PC-3 (cell line): ENCODE results near the gene KLF16. TPM values are rescaled to one million over a fixed set of nuclear protein-coding genes. Genes with fewer than 3 reads are reported as not detected.
"Not testable (repeated sequence)": the region's sequence is repeated elsewhere in the genome, so short reads cannot be mapped to it uniquely, and the experiment has no call there.

ENCODE experiments used
- ATAC-seq: fragments of 200-7000 bp; cut with Tn5 transposase; 2 replicates; pipeline ENCODE4 v1.9.1; 2020; ENCODE audit warnings: mild to moderate bottlenecking, moderate library complexity
- BruUV-seq: library from RNA; stranded (reverse); fragments of 400-500 nt; replicated peaks from 2 replicates; lab custom pipeline; 2021; lab: Mats Ljungman, UMichigan
- CTCF ChIA-PET: fragments of 300-600 bp; sonication (Branson Sonifier 250); formaldehyde crosslinking; loops from one replicate; lab custom pipeline; 2022; ENCODE audit warnings: antibody characterized with exemption; lab: Charles Lee
- POLR2A ChIA-PET: fragments of 300-600 bp; sonication (Branson Sonifier 250); formaldehyde crosslinking; loops from one replicate; lab custom pipeline; 2022; ENCODE audit warnings: antibody characterized with exemption; ENCODE audit not compliant: unreplicated experiment; lab: Charles Lee
- DNase-seq: peaks from one replicate; pipeline ENCODE4 v3.0.0-alpha.2; 2015
- H2AFZ ChIP-seq: fragments of 300-600 bp; sonication (generic); 2 replicates; pipeline ENCODE4 v1.6.0; 2016; ENCODE audit warnings: antibody characterized with exemption, low read length
- H3F3A ChIP-seq: fragments of 300-600 bp; sonication (generic); one replicate; pipeline ENCODE4 v1.6.0; 2017; ENCODE audit warnings: antibody characterized with exemption, low read length, control low read depth, mild to moderate bottlenecking; ENCODE audit not compliant: unreplicated experiment
- H3K27ac ChIP-seq: fragments of 300-600 bp; sonication (generic); 2 replicates; pipeline ENCODE4 v1.5.1; 2016; ENCODE audit warnings: mild to moderate bottlenecking, low read length
- H3K27me3 ChIP-seq: fragments of 300-600 bp; sonication (generic); 2 replicates; pipeline ENCODE4 v1.6.1; 2016; ENCODE audit warnings: low read length, mixed read lengths
- H3K36me3 ChIP-seq: fragments of 300-600 bp; sonication (generic); 2 replicates; pipeline ENCODE4 v1.6.1; 2016; ENCODE audit warnings: low read depth, mixed run types, low read length, mixed read lengths
- H3K4me1 ChIP-seq: fragments of 300-600 bp; sonication (generic); 2 replicates; pipeline ENCODE4 v1.5.1; 2016; ENCODE audit warnings: low read length; ENCODE audit not compliant: insufficient read depth
- H3K4me2 ChIP-seq: fragments of 300-600 bp; sonication (generic); 2 replicates; pipeline ENCODE4 v1.6.0; 2016; ENCODE audit warnings: low read length
- H3K4me3 ChIP-seq: fragments of 300-600 bp; sonication (generic); 2 replicates; pipeline ENCODE4 v1.5.1; 2016; ENCODE audit warnings: mild to moderate bottlenecking, low read length, mixed read lengths
- H3K79me2 ChIP-seq: fragments of 300-600 bp; sonication (generic); 2 replicates; pipeline ENCODE4 v1.6.1; 2017; ENCODE audit warnings: low read length, mixed read lengths
- H3K9ac ChIP-seq: fragments of 300-600 bp; sonication (generic); 2 replicates; pipeline ENCODE4 v1.6.0; 2016; ENCODE audit warnings: mild to moderate bottlenecking, low read length
- H3K9me2 ChIP-seq: fragments of 300-600 bp; sonication (generic); replicated peaks from 2 replicates; pipeline ENCODE4 v1.6.1; 2016; ENCODE audit warnings: mixed run types, low read length, mixed read lengths
- H3K9me3 ChIP-seq: fragments of 300-600 bp; sonication (generic); 2 replicates; pipeline ENCODE4 v1.6.1; 2016; ENCODE audit warnings: low read length, mixed read lengths
- H4K20me1 ChIP-seq: fragments of 300-600 bp; sonication (generic); 2 replicates; pipeline ENCODE4 v1.6.1; 2016; ENCODE audit warnings: low read length, mixed read lengths
- CTCF ChIP-seq: fragments of 300-600 bp; sonication (generic); conservative IDR thresholded peaks from 2 replicates; pipeline ENCODE4 v1.5.1; 2017; ENCODE audit warnings: antibody characterized with exemption, low read depth, mild to moderate bottlenecking, low read length
- EZH2 ChIP-seq: fragments of 300-600 bp; sonication (generic); IDR thresholded peaks from one replicate; pipeline ENCODE4 v1.6.1; 2017; ENCODE audit warnings: antibody characterized with exemption, mild to moderate bottlenecking, low read length; ENCODE audit not compliant: unreplicated experiment
- EZH2phosphoT487 ChIP-seq: fragments of 300-600 bp; sonication (generic); IDR thresholded peaks from 2 replicates; pipeline ENCODE4 v1.6.1; 2018; ENCODE audit warnings: mild to moderate bottlenecking, antibody characterized with exemption, low read length, borderline replicate concordance
- intact Hi-C: fragments of 100-400 bp; cut with micrococcal nuclease; formaldehyde crosslinking; loops from 2 replicates; pipeline ENCODE4 v1.9.0; 2023
- total RNA-seq: library from RNA; depleted of rRNA; stranded (reverse); fragments of >200 nt; gene quantifications from 2 replicates; pipeline ENCODE4 v1.2.3, GENCODE V29; 2014

KLF16 gene
- total RNA-seq, 1 experiment from 2014 or later, result 15.1 TPM

- DNase-seq, result peak; percentile 95
Observed at GRCh38 chr19:1885398-1886119, 22.2 kb upstream of the KLF16 start, which contains the start of gene ABHD17A. TSS of gene ABHD17A (minus strand) at chr19:1885496. CDS start at chr19:1881566, 3,930 bp downstream.

GRCh38 chr19:1884719-1885334 lies 21.4 kb upstream of the KLF16 start:
- CTCF ChIA-PET, result interaction anchor here (0.6 kb wide), 2 partner anchors 17 to 40 kb away, joined by 3 to 10 read pairs; no protein-coding TSS in a partner anchor
- no TSS peak for BruUV-seq
- peak; percentile 39 for ATAC-seq

More at GRCh38 chr19:1885398-1886119, 22.2 kb upstream of the KLF16 start, which contains the start of gene ABHD17A:
- H3K4me1 ChIP-seq, POLR2A ChIA-PET, H3K27me3 ChIP-seq, BruUV-seq, H3K9me3 ChIP-seq, H3F3A ChIP-seq, H3K36me3 ChIP-seq, H3K9me2 ChIP-seq: not testable (repeated sequence)
- peak; percentile 88 for ATAC-seq
- Histone ChIP-seq H3K4me2 (peak within 1 kb of the TSS; percentile 100), H4K20me1 (peaks cover 14% of the 10 kb centered on the region; the same call in 1 of the 2 replicates), H3K4me3 (peak within 1 kb of the TSS; percentile 82), H3K27ac (peak within 1 kb of the TSS; percentile 16; the same call in 1 of the 2 replicates), H3K9ac (peak within 1 kb of the TSS; percentile 83), H3K79me2 (peaks cover 33% of the 10 kb centered on the region), H2AFZ (peak within 1 kb of the TSS; percentile 36; the same call in 1 of the 2 replicates)
- CTCF ChIA-PET, result interaction anchor here (0.6 kb wide), 1 partner anchor 16 kb away, joined by 10 read pairs; no protein-coding TSS in a partner anchor
- intact Hi-C loops, result loop anchor here (1.0 kb wide), 1 partner anchor 20 kb away; the partner anchor contains the start of genes ADAT3 and SCAMP4

More at GRCh38 chr19:1884719-1885334, 21.4 kb upstream of the KLF16 start:
- intact Hi-C loops, result loop anchor here (1.0 kb wide), 1 partner anchor 20 kb away; the partner anchor contains the start of genes ADAT3 and SCAMP4
- Histone ChIP-seq H3K4me1 (peaks cover 8% of the 10 kb centered on the region), H3K4me2 (peak overlapping the region; percentile 100), H3K36me3 (no peaks in the 10 kb centered on the region), H3K9me3 (no peaks in the 10 kb centered on the region), H3K27me3 (no peaks in the 10 kb centered on the region), H2AFZ (peak overlapping the region; percentile 36; the same call in 1 of the 2 replicates), H3K4me3 (peak overlapping the region; percentile 82), H3K9me2 (no peaks in the 10 kb centered on the region), H3K9ac (peak overlapping the region; percentile 83), H3K79me2 (peaks cover 33% of the 10 kb centered on the region), H4K20me1 (peaks cover 14% of the 10 kb centered on the region; the same call in 1 of the 2 replicates), H3K27ac (peak overlapping the region; percentile 16; the same call in 1 of the 2 replicates), H3F3A (no peaks in the 10 kb centered on the region)
- DNase-seq, result no peak
- no peak for TF ChIP-seq EZH2
- no peak for TF ChIP-seq CTCF
- no peak for TF ChIP-seq EZH2phosphoT487
- POLR2A ChIA-PET, result no interaction called here
